Measurements from ENCODE around the gene ISG15. TPM values are rescaled to one million over a fixed set of nuclear protein-coding genes. Genes with fewer than 3 reads are reported as not detected.

ISG15 gene
- total RNA-seq, 1 experiment from 2014 or later: 140 TPM

- H3K36me3 ChIP-seq (ENCODE audit: control insufficient read depth in 1 of 2, insufficient read depth in 2 of 2, low read length in 2 of 2): peaks cover 0 to 11% of the 10 kb centered on the region in 2 experiments; a peak in 2 of 4 replicates
- BruUV-seq (replicated peaks): no TSS peak
- H3K79me2 ChIP-seq (ENCODE audit: insufficient read depth, low read length): peaks cover 38% of the 10 kb centered on the region
- H4K20me1 ChIP-seq (ENCODE audit: insufficient read depth): no peaks in the 10 kb centered on the region
- intact Hi-C loops (cut with micrococcal nuclease): loop anchor here (5.0 kb wide), 1 partner anchor 43 kb away; no protein-coding TSS in a partner anchor
- ChIA-PET RAD21 (ENCODE audit: low non-redundant PET in 1 of 2, low total read pairs in 2 of 2, uncharacterized antibody in 2 of 2, unreplicated experiment in 2 of 2) (interaction anchor here in 1 of 2 experiments (0.6 kb wide), 1 partner anchor 29 kb away, joined by 4 read pairs; no protein-coding TSS in a partner anchor), POLR2A (interaction anchor here (1.1 to 1.5 kb wide), 5 partner anchors 17 to 55 kb away, joined by 3 read pairs; partner anchors contain the start of gene RNF223), CTCF (interaction anchor here (1.0 to 3.9 kb wide), 5 partner anchors 13 to 272 kb away, joined by 4 to 17 read pairs (median 6); no protein-coding TSS in a partner anchor)
- H3K4me3 ChIP-seq (replicated peaks in 1 of 2; ENCODE audit: low read depth in 1 of 2, low read length in 2 of 2): peak overlapping the region; percentile 5 to 46; a peak in 2 of 4 replicates
- peak overlapping the region; percentile 62 for H3K27ac ChIP-seq (ENCODE audit: low read depth, low read length)
- no peak overlapping the region for H2AFZ ChIP-seq (ENCODE audit: low read depth, low read length, poor library complexity, severe bottlenecking)
- TF ChIP-seq ZNF274 (IDR thresholded peaks at IDR 0.05; ENCODE audit: low read depth, low read length) (no peak), CTCF (IDR thresholded peaks at IDR 0.05 in 2 of 3, conservative IDR thresholded peaks at IDR 0.05 in 1 of 3; ENCODE audit: borderline replicate concordance in 1 of 3, insufficient read depth in 1 of 3, low read depth in 2 of 3, low read length in 2 of 3) (peak in 2 of 3 experiments; percentile 36 to 40; a peak in 4 of 6 replicates), TCF7L2 (IDR thresholded peaks at IDR 0.05; ENCODE audit: borderline replicate concordance, extremely low read depth, insufficient read depth, insufficient read length) (no peak), ZBTB33 (IDR thresholded peaks at IDR 0.05; ENCODE audit: extremely low read depth, insufficient replicate concordance, low read length) (no peak), SIN3A (IDR thresholded peaks at IDR 0.05; ENCODE audit: low read depth) (no peak), ATF3 (IDR thresholded peaks at IDR 0.05) (no peak)
- H3K9me3 ChIP-seq (ENCODE audit: control insufficient read depth in 1 of 2, insufficient read depth in 1 of 2, low read depth in 1 of 2, low read length in 2 of 2): no peaks in the 10 kb centered on the region
- peak overlapping the region; percentile 78 for H3K4me2 ChIP-seq (ENCODE audit: low read length)
- H3K27me3 ChIP-seq (ENCODE audit: insufficient read depth, low read length): no peaks in the 10 kb centered on the region
- H3K9ac ChIP-seq (ENCODE audit: low read length): peak overlapping the region; percentile 36; the same call in 1 of the 2 replicates
- H3K4me1 ChIP-seq (ENCODE audit: control insufficient read depth in 1 of 2, insufficient read depth in 2 of 2, low read length in 2 of 2): peaks cover 44 to 67% of the 10 kb centered on the region in 2 experiments
- DNase-seq (ENCODE audit: low read depth, low spot score) (peak; percentile 61), ATAC-seq (peak; percentile 74)
- no peaks in the 10 kb centered on the region for H3K9me2 ChIP-seq (ENCODE audit: insufficient read depth)
These were observed 6.1 kb downstream of the ISG15 start for GRCh38 chr1:1019122-1019999.
